ELR (cell line): ENCODE data around the gene APOL3.
"Not testable (repeated sequence)": the region's sequence is repeated elsewhere in the genome, so short reads cannot be mapped to it uniquely, and the experiment has no call there.

Experiments used
- DNase-seq: peaks from one replicate; pipeline ENCODE4 v3.0.0-alpha.2; 2015; ENCODE audit warnings: low read depth

APOL3 gene

DNA sequence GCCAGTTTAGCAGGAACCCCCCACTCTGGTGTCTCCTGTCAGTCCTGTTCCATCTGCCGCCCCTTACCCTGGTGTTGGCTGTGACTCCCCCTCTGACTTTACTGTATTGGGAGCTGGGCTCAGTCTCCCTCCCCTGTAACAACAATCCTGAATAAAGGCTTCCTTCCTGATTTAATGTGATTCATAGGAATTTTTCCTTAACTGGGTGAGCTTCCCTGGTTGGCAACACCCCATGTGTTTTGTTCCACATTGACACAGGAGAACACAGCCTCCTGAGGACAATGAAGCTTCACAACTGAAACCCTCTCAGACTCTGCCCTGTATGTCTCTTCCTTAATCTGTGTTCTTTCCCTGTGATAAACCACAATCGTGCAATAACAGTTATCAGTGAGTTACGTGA lies 32.6 kb upstream of the APOL3 start:
- DNase-seq: no peak

DNA sequence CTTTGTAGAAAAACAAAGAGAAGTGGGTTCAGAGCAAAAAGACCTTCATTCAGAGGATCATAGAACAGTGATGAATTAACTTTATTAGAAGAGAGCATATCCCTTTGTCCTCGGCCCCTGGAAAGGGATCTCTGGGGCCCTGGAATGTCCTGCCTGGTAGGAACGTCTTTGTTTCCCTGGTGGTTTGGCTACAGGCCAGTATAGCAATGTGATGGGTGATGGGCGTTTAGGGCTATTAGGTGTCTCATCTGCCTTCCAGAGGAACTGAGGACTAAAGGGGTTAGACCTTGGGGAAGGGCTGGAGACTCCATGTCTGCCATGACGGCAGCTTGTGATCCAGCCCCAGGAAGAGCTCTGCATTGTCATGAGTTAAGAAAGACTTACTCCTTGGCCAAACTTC lies 32.0 kb upstream of the APOL3 start:
- DNase-seq: no peak

DNA sequence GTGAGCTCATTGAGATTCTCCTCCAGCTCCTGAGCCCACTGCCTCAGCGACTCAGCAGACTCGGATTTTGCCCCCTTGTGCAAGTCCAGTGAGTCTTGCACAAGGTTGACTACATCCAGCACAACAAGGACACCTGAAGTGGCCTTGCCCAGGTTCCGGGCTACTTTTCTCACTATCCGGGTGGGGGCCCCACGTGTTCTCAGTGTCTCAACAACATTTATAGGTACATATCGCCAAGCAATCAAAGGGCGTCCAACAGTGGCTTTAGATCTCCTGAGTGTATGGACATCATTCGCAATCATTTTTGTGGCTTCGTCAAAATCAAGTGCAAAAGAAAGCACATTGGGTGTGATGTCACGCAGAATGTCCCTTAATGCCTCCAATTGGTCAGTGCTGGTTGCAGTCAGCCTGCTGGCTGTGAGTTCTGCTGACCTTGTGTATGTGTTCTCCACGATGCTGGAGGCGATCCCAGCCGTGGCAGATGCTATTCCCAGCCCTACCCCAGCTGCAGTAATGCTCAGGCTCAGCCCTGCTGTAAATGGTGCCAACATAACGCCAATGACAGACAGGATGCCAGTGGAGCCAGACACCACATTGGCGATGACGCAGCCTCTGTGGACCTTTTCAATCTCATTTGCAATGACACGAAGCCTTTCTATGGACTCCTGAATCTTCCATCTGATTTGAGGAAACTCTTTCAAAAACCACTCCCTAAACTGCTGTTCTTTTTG lies 30.7 kb upstream of the APOL3 start:
- DNase-seq: no peak

DNA sequence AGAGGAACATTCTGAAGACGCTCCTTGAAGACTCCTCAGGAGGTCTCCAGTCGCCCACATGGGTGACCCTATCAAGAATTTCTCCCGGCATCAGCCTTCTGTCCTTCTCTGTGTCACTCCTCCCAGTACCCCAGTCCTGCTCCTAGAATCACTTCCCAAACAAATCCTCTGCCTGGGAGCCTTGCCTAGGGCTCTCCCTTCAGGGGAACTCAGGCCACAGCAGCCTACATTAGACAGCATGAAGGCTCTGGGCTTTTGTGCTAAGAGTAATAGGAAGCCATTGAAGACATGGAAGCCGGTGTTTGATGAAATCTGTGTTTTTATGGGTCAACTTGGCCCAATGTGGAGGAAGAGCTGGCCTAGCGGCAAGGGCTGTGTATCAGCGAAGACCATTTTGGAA lies 27.3 kb upstream of the APOL3 start:
- DNase-seq: not testable (repeated sequence)

DNA sequence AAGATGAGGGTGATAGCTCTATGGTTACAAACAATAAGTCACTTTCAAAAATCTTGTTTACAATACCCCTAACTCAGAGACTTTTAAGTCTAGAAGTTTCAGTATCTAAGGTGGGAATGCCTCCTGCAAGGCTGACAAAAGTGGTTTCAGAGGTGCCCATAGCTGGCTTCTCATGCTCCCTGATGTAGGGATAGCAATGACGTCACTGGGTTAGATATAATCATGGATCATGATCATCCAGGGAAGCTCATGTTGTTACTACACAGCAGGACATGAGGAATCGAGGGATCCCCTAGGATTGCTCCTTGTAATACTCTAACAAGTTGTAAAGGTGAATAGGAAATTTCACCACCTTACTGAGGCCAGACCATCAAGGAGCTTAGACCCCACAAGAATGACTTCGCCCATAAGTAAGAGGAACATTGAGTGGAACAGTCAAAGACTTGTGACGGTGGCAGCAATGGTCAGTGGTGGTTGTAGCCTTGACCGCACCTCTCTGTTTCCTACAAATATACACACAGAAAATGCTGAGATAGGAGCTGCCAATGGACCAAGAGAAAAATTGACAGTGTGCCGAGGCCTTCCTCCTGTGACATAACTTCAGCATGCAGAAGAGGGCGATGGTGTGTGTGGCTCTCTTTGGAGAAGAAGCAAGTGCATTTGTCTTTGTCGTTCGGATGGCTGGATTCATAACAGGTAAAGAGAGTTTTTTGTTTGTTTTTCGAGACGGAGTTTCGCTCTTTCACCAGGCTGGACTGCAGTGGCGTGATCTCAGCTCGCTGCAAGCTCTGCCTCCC lies 25.5 kb upstream of the APOL3 start:
- no peak for DNase-seq

DNA sequence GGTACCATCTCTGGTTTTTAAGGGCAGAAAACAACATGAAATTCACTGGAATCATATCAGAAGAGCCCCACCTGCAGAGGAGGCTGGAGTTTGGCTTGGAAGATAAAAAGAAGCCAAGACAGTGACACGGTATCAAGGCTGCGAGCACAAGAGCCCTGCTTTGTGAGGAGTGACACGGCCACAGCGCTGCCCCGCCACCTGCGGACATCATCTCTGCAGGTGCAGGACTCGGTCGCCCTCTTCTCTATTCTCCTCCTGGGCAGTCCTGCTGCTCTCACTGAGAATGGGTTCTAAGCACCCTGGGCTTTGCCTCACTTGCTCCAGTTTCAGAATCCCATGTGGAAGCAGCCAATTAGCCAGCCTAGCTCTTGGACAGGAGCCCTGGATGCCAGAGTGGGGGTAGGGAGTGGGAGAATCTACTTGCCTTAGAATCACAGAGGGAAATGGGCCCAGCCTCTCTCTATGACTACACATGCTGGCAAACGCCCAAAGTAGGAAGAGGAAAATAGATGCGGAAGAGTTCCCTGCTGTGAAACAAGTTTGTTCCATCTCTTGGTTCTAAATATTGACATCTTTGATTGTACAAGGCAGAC lies 24.0 kb upstream of the APOL3 start:
- no peak for DNase-seq

DNA sequence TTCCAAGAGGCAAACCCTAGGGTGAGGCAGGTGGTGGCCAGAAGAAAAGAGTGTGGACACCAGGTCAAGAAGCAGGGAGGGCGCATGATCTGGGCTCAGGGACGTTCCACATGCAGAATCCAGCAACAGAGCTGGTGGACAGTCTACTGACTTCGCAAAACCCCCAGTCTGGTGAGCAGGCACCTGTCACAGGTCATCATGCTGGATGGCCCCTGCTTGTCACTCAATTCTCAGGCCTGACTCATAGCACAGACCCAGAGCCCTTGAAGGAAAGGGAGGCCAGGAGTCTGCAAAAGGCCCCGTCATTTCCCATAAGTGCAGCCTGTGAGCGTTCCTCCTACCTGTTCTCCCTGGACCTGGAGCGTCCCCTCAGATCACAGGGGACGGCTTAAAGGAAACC lies 22.9 kb upstream of the APOL3 start:
- no peak for DNase-seq

DNA sequence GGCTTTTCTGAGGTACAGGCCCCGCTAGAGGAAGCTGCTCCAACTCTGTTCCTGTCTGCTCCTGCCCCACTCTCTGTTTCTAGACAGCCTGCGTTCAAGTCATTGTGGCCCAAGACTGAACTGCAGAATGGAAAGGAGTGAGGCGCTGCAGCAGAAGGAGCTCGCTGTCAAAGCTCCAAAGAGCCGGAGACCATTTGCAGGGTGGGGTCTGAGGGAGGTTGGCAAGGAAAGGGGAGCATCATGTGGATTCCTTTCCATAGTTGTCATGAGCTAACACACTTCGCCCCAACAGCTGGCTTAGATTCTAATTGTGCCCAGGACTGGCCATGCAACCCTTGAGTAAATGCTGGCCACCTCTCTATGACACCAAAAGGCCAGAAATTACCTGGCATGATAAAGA lies 22.3 kb upstream of the APOL3 start:
- no peak for DNase-seq

DNA sequence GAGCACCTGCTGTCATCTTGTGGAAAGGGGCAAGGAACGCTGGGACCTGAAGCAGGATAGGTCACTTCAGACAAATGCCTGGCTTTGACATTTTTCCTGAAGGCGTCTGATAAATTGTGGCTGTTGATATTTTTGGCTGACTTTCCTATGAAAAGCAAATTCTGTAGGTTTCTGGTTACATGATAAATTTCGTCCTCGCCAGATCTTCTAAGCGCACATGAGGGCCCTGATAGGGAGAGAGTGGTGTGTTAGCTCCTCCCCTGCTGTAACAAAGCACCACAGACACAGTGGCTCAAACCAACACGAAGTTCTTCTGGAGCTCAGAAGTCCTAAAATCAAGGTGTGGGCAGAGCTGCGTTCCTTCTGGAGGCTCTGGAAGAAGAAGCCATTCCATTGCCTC lies 21.5 kb upstream of the APOL3 start:
- DNase-seq: no peak

DNA sequence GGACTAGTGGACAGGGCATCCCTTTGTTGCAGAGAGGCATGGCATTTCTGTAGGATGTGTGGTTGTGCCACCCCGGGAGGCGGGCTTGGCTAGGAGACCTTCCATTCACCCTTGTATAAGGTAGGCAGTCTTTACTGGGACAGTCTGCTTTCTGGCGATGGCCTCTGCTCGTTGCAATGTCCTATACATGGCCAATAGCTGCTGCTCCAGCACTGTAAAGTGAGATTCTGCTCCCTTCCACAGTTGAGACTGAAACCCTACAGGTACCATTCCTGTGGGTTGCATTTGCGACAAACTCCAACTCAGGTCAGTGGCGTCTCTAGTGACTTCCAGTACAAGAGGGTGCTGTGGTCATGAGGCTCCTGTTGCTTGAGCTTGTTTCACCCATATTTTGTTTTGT lies 20.4 kb upstream of the APOL3 start:
- DNase-seq: no peak

DNA sequence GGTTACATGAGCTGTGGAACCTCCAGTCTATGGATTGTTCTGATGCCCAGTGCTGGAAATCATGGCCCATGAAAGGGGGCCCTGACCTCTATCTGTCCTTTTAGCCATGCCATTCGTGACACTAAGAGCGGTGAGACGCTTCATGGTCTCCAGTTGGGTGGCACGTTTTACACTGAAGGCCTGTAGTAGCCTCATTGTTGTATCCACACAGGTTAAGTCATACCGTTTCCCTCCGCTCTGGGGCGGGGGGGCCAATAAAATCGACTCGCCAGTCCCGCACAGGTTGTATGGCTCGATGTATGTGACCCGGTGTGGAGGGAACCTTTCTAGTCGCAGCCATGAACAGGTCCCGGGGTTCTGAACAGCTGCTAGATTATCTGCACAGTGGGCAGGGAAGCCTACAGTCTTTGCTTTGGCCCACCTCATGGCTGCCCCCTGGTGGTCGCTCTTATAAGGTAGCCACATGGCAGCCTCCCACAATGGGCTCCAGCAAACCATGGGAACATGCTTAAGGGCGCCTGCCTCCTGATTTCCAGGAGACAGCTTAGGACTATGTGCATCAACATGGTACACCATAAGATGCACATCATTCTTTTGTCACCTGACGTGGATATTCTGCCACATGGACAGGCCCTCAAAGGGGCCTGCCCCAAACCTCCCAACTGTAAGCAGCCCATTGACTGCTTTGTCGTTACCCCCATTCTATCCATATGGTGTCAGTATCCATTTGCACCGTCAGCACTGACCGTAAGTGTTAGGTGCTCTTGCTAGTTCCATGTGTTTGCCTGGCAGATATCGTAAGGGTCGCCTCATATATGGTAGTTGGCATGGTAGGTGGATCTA lies 19.7 kb upstream of the APOL3 start:
- DNase-seq: peak; percentile 70

DNA sequence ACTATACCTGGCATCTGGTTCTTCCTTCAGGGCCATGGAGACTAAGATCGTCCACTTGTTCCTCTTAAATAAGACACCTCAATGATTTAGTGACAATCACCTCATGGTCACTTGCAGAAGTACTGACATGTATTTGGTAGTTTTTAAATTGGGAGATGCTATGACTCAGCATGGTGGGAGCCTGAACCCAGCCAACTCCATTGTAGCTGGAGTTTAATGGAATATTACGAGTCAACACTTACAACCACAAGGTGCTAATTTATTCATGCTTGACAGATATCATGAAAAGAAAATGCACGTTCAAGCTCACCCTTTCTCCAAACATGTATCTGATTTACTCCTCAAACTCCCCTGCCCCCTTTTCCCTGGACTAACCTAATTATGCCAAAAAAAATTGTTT lies 16.6 kb upstream of the APOL3 start:
- DNase-seq: no peak

DNA sequence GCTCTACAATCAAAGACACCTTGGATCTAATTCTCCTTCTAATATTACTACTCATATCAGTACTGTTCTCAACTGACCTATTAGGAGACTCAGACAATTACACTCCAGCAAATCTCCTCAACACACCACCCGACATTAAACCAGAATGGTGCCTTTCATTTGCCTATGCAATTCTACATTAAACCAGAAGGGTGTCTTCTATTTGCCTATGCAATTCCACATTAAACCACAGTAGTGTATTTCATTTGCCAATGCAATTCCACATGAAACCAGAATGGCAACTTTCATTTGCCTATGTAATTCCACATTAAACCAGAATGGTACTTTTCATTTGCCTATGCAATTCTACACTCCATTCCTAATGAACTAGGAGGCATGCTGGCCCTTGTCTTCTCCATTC lies 15.3 kb upstream of the APOL3 start:
- DNase-seq: no peak

DNA sequence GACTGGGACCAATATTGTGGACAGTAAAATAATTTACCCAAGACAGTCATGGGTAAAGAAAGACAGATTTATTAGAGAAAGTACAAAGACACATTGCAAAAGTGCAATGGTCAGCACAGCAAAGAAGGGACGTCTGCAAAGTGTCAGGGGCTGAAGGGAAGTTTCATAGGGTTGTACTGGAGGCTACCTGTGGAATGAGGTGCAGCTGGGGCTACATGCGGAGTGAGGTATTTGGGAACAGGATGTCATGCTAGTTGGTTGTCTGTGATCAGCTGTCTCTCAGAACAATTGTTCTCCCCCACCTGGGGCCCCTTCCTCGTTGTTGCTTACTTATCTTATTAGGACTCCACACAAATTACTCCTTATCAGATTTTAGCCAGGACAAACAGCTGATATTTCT lies 11.4 kb upstream of the APOL3 start:
- no peak for DNase-seq

DNA sequence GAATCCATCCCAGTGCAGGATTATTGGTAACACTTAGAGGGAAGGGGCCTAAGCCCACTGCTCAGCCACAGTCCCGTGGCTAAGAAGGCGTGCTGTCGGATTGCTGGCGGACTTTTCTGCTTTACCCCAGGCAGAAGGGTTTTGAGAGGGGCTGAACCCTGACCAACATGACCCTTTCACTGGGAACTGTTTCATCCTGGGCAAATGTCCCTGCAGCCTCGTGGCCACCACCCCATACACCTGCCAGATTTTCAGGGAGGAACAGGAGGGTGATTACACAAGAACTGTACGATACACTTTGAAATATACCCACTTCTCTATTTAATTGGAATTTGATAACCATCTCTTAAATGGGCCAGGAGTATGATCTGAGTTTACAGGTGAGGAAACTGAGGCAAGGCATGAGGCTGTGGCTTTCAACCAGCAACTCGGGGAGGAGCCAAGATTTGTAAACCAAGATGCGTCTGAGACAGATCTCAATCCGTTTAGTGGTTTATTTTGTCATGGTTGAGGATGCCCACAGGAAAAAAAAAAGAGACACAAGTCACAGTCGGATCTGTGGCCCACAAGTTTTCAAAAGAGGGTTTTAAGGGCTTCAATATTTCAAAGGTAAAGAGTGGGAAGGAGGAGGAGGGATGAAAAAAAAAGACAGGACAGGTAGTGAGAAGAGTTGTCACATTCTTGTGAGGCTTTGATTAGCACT lies 6.1 kb upstream of the APOL3 start:
- DNase-seq: no peak

DNA sequence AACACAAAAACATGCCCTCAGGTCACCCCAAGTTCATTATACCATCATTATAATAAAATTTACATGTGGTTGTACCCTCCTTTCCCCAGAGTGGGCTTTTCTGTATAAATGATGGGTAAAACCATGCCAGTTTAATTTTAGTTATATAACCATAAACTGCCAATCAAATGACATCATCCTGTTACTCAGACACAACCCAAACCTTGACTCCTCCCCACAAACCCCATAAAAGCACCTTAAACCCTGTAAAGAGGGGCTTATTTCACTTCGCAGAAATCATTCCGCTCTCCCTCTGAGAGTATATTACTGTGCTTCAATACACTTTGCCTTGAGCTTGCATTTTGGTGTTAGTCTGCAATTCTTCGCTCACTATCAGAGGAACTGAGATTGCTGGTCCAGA lies 5.5 kb upstream of the APOL3 start:
- no peak for DNase-seq

DNA sequence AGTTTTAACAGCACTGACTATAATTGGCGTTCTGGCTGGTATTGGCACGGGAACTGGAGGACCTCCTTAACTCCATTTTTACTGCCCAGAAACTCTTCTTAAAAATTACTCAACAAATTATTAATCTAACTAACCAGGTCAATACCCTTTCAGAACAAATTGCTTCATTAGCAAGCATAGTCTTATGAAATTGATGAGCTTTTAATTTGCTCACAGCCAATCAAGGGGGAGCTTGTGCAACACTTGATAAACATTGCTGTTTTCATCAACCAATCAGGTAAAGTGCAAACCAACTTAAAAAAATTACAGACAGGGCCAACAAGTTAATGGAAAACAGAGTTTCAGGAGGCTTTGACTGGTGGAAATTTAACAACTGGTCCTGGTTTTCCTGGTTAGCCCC lies 4.6 kb upstream of the APOL3 start:
- no peak for DNase-seq

DNA sequence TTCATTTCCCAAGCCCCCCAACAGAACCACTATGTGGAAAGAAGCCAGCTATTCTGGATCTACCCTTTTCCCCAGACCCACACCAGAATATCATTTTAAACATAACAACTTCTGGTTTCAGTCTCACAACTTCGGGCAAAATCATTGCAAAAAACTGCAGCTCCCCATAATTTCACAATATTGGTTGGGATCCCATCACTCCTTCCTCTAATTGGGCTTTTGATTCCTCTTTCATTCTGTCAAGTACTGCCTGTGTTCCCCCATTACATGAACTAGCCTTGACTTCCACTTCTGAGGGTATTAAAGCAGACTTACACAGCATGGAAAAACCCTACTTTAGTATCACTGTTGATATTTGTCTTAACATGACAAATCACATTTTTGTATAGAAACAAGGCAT lies 4.1 kb upstream of the APOL3 start:
- DNase-seq: no peak

DNA sequence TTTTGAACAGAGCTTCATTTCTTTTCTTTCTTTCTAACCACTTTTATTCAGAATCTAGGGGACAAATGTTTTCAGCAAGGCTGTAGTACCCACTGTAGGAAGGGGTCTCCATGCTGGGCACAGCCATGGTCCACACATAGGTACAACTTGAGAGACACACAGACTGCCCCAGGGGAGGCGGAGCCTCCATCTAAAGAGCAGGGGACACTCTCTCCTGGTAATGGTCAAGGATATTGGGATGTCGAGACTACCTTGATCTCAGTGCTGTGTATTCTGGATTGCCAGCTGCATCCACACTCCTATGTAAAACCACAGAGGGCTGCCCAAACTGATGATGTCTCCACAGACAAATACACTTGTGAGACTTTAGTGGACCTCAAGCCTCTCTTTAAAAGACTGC lies 2.9 kb upstream of the APOL3 start:
- DNase-seq: no peak

DNA sequence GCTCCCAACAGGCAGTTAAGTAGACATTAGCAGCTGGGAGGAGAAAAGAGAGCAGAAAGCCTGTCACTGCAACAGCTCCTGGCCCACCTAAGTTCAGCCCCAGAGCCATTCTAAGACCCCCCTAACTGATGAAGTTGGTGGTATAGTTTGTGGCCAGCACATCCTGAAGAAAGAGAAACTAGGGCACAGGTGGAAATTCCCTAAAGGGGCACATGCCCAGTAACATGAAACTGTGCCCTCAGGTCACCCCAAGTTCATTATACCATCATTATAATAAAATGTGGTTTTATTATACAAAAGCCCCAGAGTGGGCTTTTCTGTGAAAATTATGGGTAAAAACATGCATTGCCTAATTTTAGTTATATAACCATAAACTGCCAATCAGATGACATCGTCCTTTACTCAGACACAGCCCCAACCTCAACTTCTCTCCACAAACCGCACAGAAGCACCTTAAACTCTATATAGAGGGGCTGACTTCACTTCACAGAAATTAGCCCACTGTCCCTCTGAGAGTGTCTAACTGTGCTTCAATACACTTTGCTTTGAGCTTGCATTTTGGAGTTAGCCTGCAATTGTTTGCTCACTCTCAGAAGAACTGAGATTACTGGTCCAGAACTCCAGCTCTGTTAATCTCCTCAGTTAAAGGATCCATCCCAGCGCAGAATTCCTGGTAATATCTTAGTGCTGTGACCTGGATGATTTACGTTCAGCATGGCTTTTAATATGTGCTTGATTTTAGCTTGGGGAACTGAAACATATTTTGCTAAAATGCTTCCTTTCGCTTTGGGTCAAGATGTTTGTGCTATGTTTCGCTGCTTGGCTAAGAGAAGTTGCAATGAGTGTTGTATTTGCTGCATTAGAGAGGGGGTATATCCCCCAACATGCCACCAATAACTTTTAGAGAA lies 1.8 kb upstream of the APOL3 start:
- no peak for DNase-seq

DNA sequence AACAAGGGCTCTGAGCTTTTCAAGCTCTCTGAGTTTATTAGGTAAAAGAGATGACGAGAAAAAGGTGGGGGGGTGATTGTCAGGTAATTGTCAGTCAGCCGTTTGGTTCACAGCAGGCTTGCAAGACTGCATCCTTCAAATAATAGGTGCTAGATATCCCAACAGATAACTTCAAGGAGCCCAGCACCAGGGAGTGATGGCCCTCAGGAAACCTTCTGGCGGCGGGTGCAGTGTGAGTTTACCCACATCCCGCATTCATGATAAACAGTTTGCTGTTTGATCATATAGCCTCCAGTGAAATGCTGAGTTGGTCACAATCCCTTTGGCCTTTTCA lies 1.2 kb upstream of the APOL3 start:
- DNase-seq: not testable (repeated sequence)
